Measurements from ENCODE around the gene WDPCP. TPM values are rescaled to one million over a fixed set of nuclear protein-coding genes. Genes with fewer than 3 reads are reported as not detected.

Gene WDPCP
- total RNA-seq, 1 donor from 2014 or later, result 18.8 TPM

GRCh38 chr2:63268946-63269345, 319.3 kb downstream of the WDPCP start:
- no peaks in the 10 kb centered on the region for H3K4me1 ChIP-seq
- no peak overlapping the region for H3K4me3 ChIP-seq
- no peak for DNase-seq
- no peak overlapping the region for H3K27ac ChIP-seq (replicated peaks)
- intact Hi-C loops (cut with micrococcal nuclease), result no loop called here
- TF ChIP-seq, protein P1, sequence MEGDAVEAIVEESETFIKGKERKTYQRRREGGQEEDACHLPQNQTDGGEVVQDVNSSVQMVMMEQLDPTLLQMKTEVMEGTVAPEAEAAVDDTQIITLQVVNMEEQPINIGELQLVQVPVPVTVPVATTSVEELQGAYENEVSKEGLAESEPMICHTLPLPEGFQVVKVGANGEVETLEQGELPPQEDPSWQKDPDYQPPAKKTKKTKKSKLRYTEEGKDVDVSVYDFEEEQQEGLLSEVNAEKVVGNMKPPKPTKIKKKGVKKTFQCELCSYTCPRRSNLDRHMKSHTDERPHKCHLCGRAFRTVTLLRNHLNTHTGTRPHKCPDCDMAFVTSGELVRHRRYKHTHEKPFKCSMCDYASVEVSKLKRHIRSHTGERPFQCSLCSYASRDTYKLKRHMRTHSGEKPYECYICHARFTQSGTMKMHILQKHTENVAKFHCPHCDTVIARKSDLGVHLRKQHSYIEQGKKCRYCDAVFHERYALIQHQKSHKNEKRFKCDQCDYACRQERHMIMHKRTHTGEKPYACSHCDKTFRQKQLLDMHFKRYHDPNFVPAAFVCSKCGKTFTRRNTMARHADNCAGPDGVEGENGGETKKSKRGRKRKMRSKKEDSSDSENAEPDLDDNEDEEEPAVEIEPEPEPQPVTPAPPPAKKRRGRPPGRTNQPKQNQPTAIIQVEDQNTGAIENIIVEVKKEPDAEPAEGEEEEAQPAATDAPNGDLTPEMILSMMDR (IDR thresholded peaks at IDR 0.05; ENCODE audit: borderline replicate concordance), result no peak
- peaks cover 41% of the 10 kb centered on the region for H3K9me3 ChIP-seq (replicated peaks)
- H3K27me3 ChIP-seq (ENCODE audit: low read depth), result no peaks in the 10 kb centered on the region
- no peaks in the 10 kb centered on the region for H3K36me3 ChIP-seq

- Histone ChIP-seq H3K36me3 (no peaks in the 10 kb centered on the region), H3K27ac (replicated peaks) (no peak overlapping the region), H3K9me3 (replicated peaks) (no peaks in the 10 kb centered on the region), H3K4me3 (no peak overlapping the region), H3K27me3 (ENCODE audit: low read depth) (no peaks in the 10 kb centered on the region), H3K4me1 (no peaks in the 10 kb centered on the region)
- TF ChIP-seq, protein P1 (IDR thresholded peaks at IDR 0.05; ENCODE audit: borderline replicate concordance), result no peak
- intact Hi-C loops (cut with micrococcal nuclease), result no loop called here
- no peak for DNase-seq
Measured at GRCh38 chr2:63261137-63261621, 327.1 kb downstream of the WDPCP start.

GRCh38 chr2:63257473-63257872, 330.8 kb downstream of the WDPCP start:
- intact Hi-C loops (cut with micrococcal nuclease), result no loop called here
- TF ChIP-seq, protein P1 (IDR thresholded peaks at IDR 0.05; ENCODE audit: borderline replicate concordance), result no peak
- H3K4me3 ChIP-seq, result no peak overlapping the region
- no peak for DNase-seq
- H3K4me1 ChIP-seq, result no peaks in the 10 kb centered on the region
- no peak overlapping the region for H3K27ac ChIP-seq (replicated peaks)
- H3K9me3 ChIP-seq (replicated peaks), result no peaks in the 10 kb centered on the region
- H3K36me3 ChIP-seq, result peaks cover 3% of the 10 kb centered on the region
- no peaks in the 10 kb centered on the region for H3K27me3 ChIP-seq (ENCODE audit: low read depth)

DNA sequence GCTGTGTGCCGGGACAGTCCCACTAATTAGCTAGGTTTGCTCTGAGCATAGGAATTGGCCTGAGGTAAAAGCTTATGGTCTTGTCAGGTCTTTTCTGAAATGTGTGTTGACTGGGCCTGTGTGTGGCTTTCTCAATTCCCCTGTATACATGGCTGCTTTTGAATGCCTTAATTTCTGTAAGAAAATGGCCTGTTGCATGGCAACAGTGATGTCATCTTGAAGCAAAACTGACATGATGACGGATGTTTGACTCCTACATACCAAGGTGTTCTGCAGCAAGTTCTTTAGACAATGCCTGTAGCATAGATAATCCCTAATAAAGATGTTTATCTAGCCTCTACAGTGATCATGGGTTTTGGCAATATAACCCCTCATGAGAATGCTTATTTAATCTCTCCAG, 339.1 kb downstream of the WDPCP start:
- H3K36me3 ChIP-seq, result no peaks in the 10 kb centered on the region
- no peak overlapping the region for H3K27ac ChIP-seq (replicated peaks)
- intact Hi-C loops (cut with micrococcal nuclease), result no loop called here
- no peaks in the 10 kb centered on the region for H3K27me3 ChIP-seq (ENCODE audit: low read depth)
- TF ChIP-seq, protein P1 (IDR thresholded peaks at IDR 0.05; ENCODE audit: borderline replicate concordance), result no peak
- DNase-seq, result no peak
- H3K4me3 ChIP-seq, result no peak overlapping the region
- no peaks in the 10 kb centered on the region for H3K9me3 ChIP-seq (replicated peaks)
- H3K4me1 ChIP-seq, result no peaks in the 10 kb centered on the region

GRCh38 chr2:63242747-63243146, 345.5 kb downstream of the WDPCP start:
- Histone ChIP-seq H3K9me3 (replicated peaks) (no peaks in the 10 kb centered on the region), H3K36me3 (no peaks in the 10 kb centered on the region), H3K4me3 (no peak overlapping the region), H3K4me1 (peaks cover 6% of the 10 kb centered on the region), H3K27me3 (ENCODE audit: low read depth) (no peaks in the 10 kb centered on the region), H3K27ac (replicated peaks) (no peak overlapping the region)
- TF ChIP-seq, protein P1 (IDR thresholded peaks at IDR 0.05; ENCODE audit: borderline replicate concordance), result no peak
- no peak for DNase-seq
- intact Hi-C loops (cut with micrococcal nuclease), result no loop called here
